ENCODE measurements around the gene GABRD.

Gene GABRD

DNA sequence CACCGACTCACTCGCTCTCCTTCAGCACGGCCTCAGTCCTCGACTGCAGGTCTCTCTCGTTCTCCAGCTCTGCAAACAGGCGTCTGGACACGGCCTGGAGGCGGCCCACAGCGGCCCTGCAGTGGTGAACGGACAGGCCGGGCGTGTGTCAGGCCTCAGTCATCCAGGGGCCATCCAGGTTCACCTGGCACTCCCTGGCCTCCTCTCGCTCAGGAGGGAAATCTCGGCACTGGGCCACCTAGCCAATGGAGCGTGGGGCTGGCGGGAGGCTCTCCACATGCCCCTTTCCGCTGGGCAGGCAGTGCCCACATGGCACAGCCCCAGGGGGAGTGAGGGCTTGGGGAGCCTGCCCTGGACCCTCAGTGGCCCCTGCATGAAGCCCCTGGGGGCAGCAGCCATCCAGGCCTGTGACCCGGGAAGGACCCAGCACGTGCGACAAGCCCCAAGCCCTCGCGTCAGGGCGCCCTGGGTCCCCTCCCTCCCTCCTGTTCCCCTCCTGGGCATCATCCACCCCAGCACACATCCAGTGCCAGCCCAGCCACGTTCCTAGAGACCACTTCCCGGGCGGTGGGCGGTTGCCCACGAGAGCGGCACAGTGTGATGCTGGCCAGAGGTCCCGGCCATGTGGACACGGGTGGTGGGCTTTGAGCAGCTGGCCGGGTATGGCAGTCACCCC is 33.6 kb upstream of the GABRD start:
- DNase-seq (ENCODE audit: low read depth in 3 of 3, low spot score in 1 of 3) = no peak

- DNase-seq (ENCODE audit: low read depth in 3 of 3, low spot score in 1 of 3) = no peak
These were observed 32.5 kb upstream of the GABRD start for GRCh38 chr1:1986451-1987141.

- no peak for DNase-seq (ENCODE audit: low read depth in 3 of 3, low spot score in 1 of 3)
These were observed 32.0 kb upstream of the GABRD start for GRCh38 chr1:1987142-1987510.

DNA sequence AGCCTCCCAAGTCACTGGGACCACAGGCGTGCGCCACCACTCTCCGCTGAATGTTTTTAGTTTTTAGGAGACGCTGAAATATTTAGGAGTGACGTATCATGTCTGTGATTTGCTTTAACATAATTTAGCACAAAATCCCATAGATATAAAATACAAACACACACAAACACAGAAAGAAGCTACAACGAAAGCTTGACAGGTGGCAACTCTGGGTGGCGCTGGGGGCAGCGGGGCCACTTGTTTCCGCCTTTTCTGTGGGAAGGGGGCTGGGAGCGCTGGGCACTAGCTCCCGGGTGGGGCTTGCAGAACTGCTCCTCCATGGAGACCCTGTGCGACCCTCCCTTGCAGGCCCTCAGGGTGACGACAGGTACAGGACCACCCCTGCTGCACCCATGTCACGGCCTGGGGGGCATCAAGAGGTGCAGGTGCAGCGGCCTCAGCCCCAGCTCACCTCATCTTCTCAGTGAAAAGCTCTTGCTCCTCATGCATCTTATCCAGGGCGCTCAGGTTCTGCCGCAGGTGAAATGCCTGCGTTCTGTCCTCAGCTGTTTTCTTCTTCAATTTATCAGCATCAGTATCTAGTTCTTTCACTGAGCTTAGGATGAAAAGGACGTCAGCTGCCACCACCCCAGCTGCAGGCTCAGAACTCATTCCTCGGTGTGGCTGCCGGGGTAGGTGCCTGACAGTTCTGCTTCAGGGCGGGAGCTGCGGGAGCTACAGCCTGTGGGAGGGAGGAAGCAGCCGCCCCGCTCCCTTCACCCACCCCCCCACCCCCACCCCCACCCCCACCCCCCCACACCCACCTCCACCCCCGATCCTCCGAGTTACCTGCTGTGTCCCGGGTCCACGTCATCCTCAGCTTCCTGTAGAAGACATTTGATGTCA is 30.8 kb upstream of the GABRD start:
- DNase-seq (ENCODE audit: low read depth in 3 of 3, low spot score in 1 of 3) = no peak

GRCh38 chr1:1989102-1989542 is 30.0 kb upstream of the GABRD start:
- no peak for DNase-seq (ENCODE audit: low read depth in 3 of 3, low spot score in 1 of 3)

DNA sequence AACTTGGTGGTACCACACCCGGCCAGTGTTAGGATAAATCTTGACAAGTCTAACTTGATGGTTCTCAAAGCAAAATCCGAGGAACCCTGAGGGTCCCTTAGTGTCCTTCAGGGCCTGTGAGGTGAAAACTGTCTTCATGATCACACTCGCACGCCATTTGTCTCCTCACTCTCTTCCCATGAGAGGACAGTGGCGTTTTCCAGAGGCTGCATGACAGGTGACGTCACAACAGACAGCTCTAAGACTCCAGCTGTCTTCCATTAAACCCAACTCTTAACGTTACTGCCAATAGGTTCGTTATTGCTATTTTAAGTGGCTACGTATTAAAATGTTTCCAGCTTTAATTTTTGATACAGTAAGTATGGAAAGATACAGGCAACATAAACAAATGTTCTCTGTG is 29.4 kb upstream of the GABRD start:
- no peak for DNase-seq (ENCODE audit: low read depth in 3 of 3, low spot score in 1 of 3)

DNA sequence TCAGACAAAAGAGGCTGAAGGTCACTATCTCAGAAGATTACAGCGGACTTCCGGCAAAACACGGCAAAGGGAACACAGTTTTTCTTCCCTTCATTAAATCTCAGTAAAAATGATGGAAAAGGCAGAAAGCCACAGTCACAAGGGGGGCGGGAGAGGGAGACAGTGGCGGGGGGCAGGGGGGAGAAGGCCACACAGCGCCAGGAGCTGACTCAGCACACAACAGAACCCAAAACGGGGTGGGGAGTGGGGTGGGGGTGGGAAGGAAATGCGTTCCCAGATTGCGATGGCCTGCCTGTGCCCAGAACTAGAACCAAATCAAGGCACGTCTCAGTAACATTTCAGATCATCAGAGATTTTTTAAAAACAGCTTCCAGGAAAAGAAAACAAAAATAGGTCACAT is 28.9 kb upstream of the GABRD start:
- DNase-seq (ENCODE audit: low read depth in 3 of 3, low spot score in 1 of 3) = no peak

DNA sequence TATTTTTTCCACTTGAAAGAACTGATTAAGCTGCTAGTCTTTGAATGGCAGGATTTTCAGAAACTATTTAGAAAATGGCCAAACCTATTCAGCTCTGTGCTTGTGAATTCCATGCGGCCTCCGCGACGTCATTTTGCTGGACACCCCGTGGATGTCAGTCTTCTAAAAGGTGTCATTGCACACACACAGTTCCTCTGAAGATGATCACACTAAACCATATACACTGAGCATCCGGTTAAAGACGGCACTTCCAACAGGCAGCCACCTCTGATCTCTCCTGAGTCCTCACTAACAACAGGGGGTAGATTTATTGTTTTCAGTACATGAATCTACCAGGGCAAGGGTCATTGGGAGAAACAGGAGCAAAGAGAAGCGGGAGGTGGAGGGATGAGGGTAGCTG is 24.6 kb upstream of the GABRD start:
- DNase-seq (ENCODE audit: low read depth in 3 of 3, low spot score in 1 of 3) = no peak

- no peak for DNase-seq (ENCODE audit: low read depth in 3 of 3, low spot score in 1 of 3)
These were observed 22.9 kb upstream of the GABRD start for GRCh38 chr1:1996207-1996651.

GRCh38 chr1:1997576-1997975 is 21.6 kb upstream of the GABRD start:
- DNase-seq (ENCODE audit: low read depth in 3 of 3, low spot score in 1 of 3) = no peak

DNA sequence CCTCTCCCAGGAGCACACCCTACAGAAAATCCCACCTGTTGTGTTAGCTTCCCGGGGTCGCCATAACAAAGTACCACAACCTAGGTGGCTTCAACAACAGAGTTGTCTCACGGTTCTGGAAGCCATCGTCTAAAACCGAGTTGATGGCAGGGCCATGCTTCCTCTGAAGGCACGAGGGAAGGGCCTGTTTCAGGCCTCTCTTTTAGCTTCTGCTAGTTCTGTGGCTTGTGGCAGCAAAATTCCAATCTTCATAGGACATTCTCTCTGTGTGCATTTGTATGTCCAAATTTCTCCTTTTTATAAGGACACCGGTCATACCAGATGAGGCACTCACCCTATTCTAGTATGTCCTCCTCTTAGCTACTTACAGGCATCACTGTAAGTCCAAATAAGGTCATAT is 18.7 kb upstream of the GABRD start:
- DNase-seq (ENCODE audit: low read depth in 3 of 3, low spot score in 1 of 3) = no peak

GRCh38 chr1:2000850-2001249 is 18.3 kb upstream of the GABRD start:
- DNase-seq (ENCODE audit: low read depth in 3 of 3, low spot score in 1 of 3) = no peak

- DNase-seq (ENCODE audit: low read depth in 3 of 3, low spot score in 1 of 3) = no peak
These were observed 17.3 kb upstream of the GABRD start for GRCh38 chr1:2001773-2002411.

DNA sequence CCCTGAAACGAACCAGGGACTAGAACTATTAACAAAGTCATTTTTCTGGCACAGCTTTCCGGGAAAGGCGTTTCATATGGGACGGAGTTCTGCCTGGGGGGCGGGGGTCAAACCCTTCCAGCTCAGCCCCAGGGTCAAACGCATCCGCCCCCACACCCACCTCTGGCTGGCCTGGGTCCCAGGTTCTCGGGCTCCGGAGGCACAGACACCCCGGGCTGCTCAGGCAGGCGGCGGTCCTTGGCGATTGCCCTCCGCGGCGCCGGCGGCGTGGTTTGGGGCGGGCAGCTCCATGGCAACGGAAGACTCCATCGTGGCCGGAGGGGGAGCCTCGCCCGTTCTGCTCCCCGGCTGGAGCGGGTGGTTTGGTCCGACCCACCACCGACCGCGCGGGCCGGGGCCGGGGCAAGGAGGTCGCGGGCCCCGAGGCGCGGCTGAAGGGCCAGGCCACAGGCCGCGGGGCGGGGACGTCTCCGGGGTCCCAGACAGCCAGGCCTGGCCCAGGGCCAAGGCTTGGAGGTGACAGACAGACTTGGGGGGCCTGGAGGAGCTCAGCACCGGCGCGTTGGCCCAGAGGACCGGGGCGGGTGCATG is 15.5 kb upstream of the GABRD start, which contains the start of gene CFAP74:
Gene CFAP74 (minus strand): TSS at position 246 of the 591 bp plus-strand sequence. CDS start 12,830 bp downstream, outside the sequence.
- no peak for DNase-seq (ENCODE audit: low read depth in 3 of 3, low spot score in 1 of 3)

GRCh38 chr1:2004856-2005255 is 14.3 kb upstream of the GABRD start:
- DNase-seq (ENCODE audit: low read depth in 3 of 3, low spot score in 1 of 3) = no peak

- no peak for DNase-seq (ENCODE audit: low read depth in 3 of 3, low spot score in 1 of 3)
These were observed 9.8 kb upstream of the GABRD start for GRCh38 chr1:2009101-2010053.

DNA sequence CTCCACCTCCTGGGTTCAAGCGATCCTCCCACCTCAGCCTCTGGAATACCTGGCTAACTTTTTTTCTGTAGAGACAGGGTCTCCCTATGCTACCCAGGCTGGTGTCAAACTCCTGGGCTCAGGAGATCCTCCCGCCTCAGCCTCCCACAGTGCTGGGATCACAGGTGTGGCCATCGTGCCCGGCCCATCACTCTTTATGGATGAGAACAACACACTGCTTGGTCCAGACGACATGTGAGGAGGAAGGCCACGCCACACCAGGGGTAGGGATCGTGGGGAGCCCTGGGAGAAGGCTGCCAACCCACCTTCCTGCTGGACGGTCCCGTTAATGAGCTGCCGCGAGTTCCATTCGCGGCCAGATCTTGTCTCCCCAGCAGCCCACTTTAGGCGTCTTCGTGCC is 5.0 kb upstream of the GABRD start:
- DNase-seq (ENCODE audit: low read depth in 3 of 3, low spot score in 1 of 3) = no peak

DNA sequence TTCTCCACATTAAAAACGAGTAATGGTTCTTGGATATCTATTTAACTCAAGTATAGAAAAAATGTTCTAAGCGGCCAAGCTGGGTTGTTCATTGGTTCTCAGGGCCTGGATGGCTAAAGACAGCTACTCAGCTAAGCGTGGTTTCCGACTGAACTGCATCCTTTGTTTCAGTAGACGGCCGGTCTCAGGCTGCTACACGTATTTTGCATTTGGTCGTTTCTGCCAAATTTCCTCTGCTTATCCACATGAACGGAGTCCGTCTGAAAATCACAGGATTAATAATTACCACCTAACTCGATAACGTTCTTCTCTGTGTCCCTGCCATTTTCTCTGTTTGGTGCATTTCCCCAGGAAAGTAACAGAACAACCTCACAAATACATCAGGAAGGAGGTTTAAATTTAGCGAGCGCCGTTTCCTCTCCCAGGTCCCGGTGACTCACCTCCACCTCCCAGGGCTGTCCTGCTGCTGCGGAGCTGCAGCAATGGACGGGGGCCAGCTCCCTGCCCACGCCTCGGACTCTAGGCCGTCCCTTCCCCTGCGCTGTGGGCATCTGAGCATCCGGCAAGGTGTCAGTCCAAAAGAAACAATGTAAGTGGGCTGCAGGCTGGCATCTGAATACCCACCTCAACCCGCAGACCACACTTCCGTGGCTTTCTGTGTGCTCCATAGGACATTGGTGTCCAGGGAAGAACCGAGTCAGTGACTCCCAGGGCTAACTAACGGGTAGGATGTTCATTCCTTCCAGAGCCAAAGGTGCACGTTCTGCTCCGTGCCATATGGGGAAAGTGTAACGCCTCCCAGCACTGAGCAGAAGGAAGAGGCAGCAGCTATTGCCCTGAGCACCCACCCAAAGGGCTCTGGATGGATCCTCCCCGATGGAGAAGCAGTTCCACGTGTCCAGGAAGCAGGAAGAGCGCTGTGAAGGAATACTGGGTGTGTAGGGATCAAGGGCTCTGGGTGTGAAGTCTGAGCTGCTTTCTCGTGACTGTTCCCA is 4.1 kb upstream of the GABRD start:
- no peak for DNase-seq (ENCODE audit: low read depth in 3 of 3, low spot score in 1 of 3)

GRCh38 chr1:2016123-2016522 is 3.0 kb upstream of the GABRD start:
- DNase-seq (ENCODE audit: low read depth in 3 of 3, low spot score in 1 of 3) = no peak

All from stimulated activated CD4-positive, alpha-beta T cell treated with anti-CD3 and anti-CD28 coated beads, TNF-alpha, amount 100 ng/mL, for 1 hour (primary cell).